Retinal pigment epithelial cell (primary cell): ENCODE measurements around the gene WFIKKN2.

Source experiments
- DNase-seq: peaks from one replicate; pipeline ENCODE4 v3.0.0-alpha.2; 2010; ENCODE audit warnings: low read depth
- H3K4me3 ChIP-seq: 2 replicates; pipeline ENCODE4 v1.5.1; 2011; ENCODE audit warnings: mild to moderate bottlenecking, low read length, control low read depth, moderate library complexity
- TF ChIP-seq, protein P1 (sequence below): conservative IDR thresholded peaks from 2 replicates; pipeline ENCODE4 v1.5.1; 2011; ENCODE audit warnings: low read depth, low read length, control low read depth, inconsistent platforms

WFIKKN2 gene

DNA sequence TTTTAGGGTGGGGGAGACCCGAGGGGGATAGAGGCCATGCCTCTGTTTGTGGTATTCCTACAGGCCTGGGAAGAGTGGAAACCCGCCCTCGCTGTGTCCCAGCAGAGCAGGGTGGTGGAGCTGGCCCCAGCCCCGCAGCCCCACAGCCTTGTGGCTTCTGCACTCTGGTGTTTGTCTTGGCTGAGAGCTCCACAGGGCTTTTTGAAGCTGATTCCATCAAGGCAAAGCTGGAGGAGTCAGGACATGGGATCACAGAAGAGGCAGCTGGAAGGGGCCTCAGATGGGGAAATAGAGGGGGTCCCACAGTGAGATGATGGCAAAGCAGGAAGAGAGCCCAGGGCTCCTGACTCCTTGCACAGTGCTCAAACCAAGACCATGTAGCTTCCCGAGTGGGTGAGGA is 5.0 kb upstream of the WFIKKN2 start:
- H3K4me3 ChIP-seq: no peak overlapping the region
- DNase-seq: no peak
- TF ChIP-seq, protein P1, sequence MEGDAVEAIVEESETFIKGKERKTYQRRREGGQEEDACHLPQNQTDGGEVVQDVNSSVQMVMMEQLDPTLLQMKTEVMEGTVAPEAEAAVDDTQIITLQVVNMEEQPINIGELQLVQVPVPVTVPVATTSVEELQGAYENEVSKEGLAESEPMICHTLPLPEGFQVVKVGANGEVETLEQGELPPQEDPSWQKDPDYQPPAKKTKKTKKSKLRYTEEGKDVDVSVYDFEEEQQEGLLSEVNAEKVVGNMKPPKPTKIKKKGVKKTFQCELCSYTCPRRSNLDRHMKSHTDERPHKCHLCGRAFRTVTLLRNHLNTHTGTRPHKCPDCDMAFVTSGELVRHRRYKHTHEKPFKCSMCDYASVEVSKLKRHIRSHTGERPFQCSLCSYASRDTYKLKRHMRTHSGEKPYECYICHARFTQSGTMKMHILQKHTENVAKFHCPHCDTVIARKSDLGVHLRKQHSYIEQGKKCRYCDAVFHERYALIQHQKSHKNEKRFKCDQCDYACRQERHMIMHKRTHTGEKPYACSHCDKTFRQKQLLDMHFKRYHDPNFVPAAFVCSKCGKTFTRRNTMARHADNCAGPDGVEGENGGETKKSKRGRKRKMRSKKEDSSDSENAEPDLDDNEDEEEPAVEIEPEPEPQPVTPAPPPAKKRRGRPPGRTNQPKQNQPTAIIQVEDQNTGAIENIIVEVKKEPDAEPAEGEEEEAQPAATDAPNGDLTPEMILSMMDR: no peak

DNA sequence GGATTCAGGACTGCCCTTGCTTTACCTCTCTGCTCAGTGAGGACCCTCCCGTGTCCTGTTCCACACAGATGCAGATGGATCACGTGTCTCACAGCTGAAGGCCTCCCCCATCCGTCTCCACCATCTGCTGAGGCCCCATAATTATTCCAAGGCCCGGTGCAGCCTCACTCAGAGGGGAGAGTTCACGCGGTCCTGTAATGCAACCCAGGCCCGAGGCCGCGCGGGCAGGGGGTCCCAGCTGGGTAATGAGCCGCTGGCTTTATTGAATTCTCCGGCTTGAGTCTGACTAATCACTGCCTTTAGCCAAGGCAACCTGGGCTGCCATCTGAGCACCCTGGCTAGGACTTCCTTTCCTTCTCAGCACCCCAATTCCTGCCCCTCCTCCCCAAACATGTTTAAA is 4.4 kb upstream of the WFIKKN2 start:
- TF ChIP-seq, protein P1: no peak
- no peak for DNase-seq
- H3K4me3 ChIP-seq: no peak overlapping the region

DNA sequence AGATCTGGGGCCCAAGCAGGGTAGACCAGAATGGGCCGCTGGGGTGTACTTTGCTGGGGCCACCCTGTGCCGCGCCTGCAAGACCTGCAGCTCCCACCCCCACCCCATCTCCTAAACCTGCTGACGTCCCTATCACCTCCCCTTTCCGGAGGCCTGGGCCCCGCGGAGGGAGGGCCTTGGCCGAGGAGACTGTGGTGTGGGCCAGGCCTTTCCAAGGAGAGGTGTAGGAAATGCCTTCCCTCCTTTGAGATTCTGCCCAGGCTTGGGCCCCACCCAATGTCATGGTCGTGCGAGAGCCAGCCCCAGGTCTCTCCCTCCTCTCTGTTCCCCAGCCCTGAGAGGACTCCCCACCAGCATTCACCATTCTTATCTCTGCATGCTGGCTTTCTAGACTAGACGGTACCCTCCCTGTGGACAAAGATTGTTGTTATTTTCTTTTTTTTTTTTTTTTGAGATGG is 3.9 kb upstream of the WFIKKN2 start:
- TF ChIP-seq, protein P1: no peak
- DNase-seq: no peak

DNA sequence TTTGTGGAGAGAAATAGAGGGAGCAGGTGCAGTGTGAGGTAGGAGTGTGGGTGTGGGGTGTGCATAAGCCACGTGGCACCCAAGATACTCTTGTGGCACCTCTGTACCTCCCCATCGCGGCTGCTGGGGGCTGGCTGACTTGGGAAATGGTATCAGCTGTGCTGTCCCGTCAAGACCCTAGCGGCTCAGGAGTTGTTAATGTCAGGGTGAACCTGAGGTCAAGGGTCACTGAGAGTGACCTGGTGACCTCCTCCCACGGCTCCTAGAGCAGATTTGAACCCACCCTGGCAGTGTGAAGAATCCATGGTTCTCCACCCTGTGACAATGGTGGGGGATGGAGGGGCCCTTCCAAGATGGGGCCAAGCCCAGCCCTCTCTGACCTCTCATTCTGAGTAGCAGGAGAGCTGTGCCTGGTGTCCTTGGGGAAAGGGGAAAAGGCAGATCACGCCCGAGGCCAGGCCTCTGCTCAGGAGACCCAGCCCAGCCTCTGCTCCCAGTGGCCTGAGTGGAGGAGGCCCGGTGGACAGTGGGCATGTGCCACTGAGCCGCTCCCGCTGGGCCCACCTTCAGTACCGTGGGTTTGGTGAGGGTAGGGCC is 3.0 kb upstream of the WFIKKN2 start:
- no peak overlapping the region for H3K4me3 ChIP-seq
- no peak for DNase-seq
- TF ChIP-seq, protein P1: no peak

More for the DNA sequence above, 3.9 kb upstream of the WFIKKN2 start:
- no peak overlapping the region for H3K4me3 ChIP-seq

DNA sequence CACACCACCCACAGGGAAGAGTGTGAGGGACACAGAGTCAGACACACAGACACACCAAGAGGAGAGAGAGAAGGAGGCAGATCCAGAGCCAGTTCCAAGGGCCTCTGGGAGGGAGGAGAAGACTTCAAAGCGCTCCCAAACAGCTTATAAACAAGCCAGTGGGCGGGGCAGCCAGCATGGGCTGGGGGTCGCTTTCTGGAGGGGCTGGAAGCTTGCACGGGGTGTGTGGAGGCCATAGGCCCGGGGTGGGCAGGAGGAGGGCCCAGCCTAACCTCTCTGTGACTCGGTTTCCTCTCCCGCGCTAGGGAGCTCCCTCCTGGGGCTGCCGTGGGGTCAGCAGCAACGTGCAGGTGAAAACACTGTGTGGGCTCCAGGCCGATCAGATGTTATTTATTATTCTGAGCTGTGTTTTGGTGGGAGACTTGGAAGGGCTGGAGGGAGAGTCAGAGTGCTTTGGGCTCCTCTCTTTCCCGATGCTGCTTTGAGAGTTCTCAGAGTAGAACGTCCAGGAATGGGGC is 2.5 kb upstream of the WFIKKN2 start:
- TF ChIP-seq, protein P1: no peak
- no peak overlapping the region for H3K4me3 ChIP-seq
- no peak for DNase-seq

DNA sequence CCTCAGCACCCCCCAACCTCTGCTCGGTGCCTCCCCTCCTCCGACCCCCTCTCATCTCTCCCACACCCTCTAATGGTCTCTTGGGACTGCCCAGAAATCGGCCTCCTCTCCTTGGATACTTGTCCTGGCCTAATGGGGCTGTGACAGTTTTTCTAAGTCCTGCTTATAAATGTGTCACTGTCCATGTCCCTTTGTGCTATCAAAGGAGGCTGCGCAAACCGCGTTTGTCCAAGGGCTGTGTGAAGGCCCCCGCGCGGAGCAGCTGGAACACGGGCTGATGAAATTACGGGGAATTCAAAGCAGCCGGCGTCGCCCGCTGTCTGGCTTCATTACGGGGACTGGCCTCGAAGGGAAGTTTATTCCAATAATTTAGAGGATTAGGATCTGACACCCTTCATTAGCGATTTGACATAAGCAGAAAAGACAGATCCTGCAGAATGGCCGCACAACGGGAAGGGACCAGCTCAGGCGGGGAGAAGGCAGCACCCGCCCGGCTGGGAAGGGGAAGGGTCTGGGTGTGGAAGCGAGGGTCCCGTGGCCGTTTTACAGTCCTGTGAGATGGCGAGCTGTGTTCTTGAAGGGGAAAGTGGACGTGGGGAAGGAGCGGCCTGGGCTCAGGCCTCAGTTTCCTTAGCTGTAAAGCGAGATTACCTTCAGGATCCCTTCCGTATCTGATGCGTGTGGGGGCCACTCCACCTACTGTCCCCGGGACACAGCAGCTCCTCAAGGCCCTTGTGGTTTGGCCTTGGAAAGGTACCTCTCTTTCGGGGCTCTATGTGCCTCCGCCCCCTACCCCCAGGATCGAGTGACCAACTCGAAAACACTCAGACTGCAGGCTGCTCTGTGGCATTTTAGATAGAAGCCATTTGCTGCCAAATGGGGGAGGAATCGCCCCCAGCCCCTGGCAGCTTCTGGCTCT is 1.6 kb upstream of the WFIKKN2 start:
- TF ChIP-seq, protein P1: no peak
- no peak for DNase-seq
- no peak overlapping the region for H3K4me3 ChIP-seq
